Retinal pigment epithelial cell (primary cell): ENCODE results near the gene SLC25A53.

Source experiments
- DNase-seq: peaks from one replicate; pipeline ENCODE4 v3.0.0-alpha.2; 2010; ENCODE audit warnings: low read depth
- H3K4me3 ChIP-seq: 2 replicates; pipeline ENCODE4 v1.5.1; 2011; ENCODE audit warnings: mild to moderate bottlenecking, low read length, control low read depth, moderate library complexity
- CTCF ChIP-seq: conservative IDR thresholded peaks from 2 replicates; pipeline ENCODE4 v1.5.1; 2011; ENCODE audit warnings: low read depth, low read length, control low read depth, inconsistent platforms

SLC25A53 gene

GRCh38 chrX:104165894-104166734, 9.3 kb upstream of the SLC25A53 start, which contains the start of gene FAM199X:
TSS of gene FAM199X (plus strand) at chrX:104166453. CDS start at chrX:104166786, 333 bp downstream.
- TF ChIP-seq CTCF = peak; percentile 48
- peak; percentile 34 for DNase-seq
- H3K4me3 ChIP-seq = peak within 1 kb of the TSS; percentile 79

- no peak overlapping the region for H3K4me3 ChIP-seq
- no peak for DNase-seq
- no peak for TF ChIP-seq CTCF
Observed at GRCh38 chrX:104151037-104151436, 5.8 kb downstream of the SLC25A53 start.

- no peak for DNase-seq
- TF ChIP-seq CTCF = no peak
- H3K4me3 ChIP-seq = no peak overlapping the region
Observed at GRCh38 chrX:104141087-104141760, 15.6 kb downstream of the SLC25A53 start.

- no peak for TF ChIP-seq CTCF
- no peak for DNase-seq
- no peak overlapping the region for H3K4me3 ChIP-seq
Observed at GRCh38 chrX:104137496-104137895, 19.3 kb downstream of the SLC25A53 start.

GRCh38 chrX:104136241-104137019, 20.4 kb downstream of the SLC25A53 start:
- H3K4me3 ChIP-seq = peak overlapping the region; percentile 44
- peak; percentile 81 for TF ChIP-seq CTCF
- peak; percentile 63 for DNase-seq

- no peak for DNase-seq
- no peak for TF ChIP-seq CTCF
- H3K4me3 ChIP-seq = no peak overlapping the region
Observed at GRCh38 chrX:104135677-104136076, 21.1 kb downstream of the SLC25A53 start.
